ENCODE measurements around the gene EP400.

The EP400 gene

DNA sequence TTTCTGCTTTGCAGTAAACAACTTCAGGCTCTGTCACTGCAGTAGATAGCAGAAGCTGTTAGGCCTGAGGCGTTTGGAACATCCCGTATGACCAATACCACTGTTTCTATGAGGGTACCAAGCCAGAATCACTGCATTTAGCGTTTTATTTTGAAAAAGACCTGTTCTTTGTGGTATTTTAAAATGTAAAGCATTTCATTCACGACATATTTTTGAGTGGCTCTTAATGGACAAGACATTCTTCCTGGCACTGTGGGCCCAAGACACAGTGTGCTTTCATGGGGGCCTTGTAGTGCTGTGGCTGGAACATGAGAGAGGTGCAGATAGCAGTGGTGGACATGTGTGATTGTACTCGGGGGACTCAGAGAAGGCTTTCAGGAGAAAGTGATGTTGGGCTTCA is 107.9 kb downstream of the EP400 start:
- peaks cover 51 to 93% of the 10 kb centered on the region in 2 donors for H3K36me3 ChIP-seq (replicated peaks in 1 of 2; ENCODE audit: control insufficient read depth in 2 of 2, insufficient read depth in 2 of 2, low read length in 2 of 2)

GRCh38 chr12:132061197-132061596 is 111.5 kb downstream of the EP400 start:
- H2AFZ ChIP-seq (ENCODE audit: low read length) = no peak overlapping the region
- H4K91ac ChIP-seq (ENCODE audit: low read depth, low read length, poor library complexity) = no peak overlapping the region
- H2BK120ac ChIP-seq (ENCODE audit: low read depth, low read length) = no peak overlapping the region
- H2BK12ac ChIP-seq (ENCODE audit: low read length) = no peak overlapping the region
- no peak for DNase-seq (ENCODE audit: low spot score)
- H3K4me1 ChIP-seq (ENCODE audit: control insufficient read depth in 2 of 2, insufficient read depth in 1 of 2, low read depth in 1 of 2, low read length in 2 of 2) = peaks cover 7 to 13% of the 10 kb centered on the region in 2 donors
- peaks cover 3% of the 10 kb centered on the region for H3K79me1 ChIP-seq (ENCODE audit: low read depth, low read length)
- H3K14ac ChIP-seq (ENCODE audit: low read length) = peak overlapping the region; percentile 90
- no CpG with 5 or more reads among the region's 7 CpGs for WGBS, 2 donors (ENCODE audit: extremely low coverage in 2 of 2, insufficient read length in 2 of 2, insufficient replicate concordance in 1 of 2)
- H3K9me3 ChIP-seq (replicated peaks in 1 of 2; ENCODE audit: control insufficient read depth in 2 of 2, insufficient read depth in 1 of 2, low read depth in 1 of 2, low read length in 2 of 2) = peaks cover 0 to 2% of the 10 kb centered on the region in 2 donors
- H2BK15ac ChIP-seq (ENCODE audit: low read length) = no peak overlapping the region
- H3K36me3 ChIP-seq (replicated peaks in 1 of 2; ENCODE audit: control insufficient read depth in 2 of 2, insufficient read depth in 2 of 2, low read length in 2 of 2) = peaks cover 53 to 93% of the 10 kb centered on the region in 2 donors
- no peak overlapping the region for H3K27ac ChIP-seq (replicated peaks; ENCODE audit: low read length)
- H3K4me3 ChIP-seq (ENCODE audit: low read length in 2 of 2) = peak overlapping the region in 1 of 2 donors; percentile 28
- no peak overlapping the region for H4K8ac ChIP-seq (ENCODE audit: low read depth, low read length)
- H2BK5ac ChIP-seq (ENCODE audit: low read length) = no peak overlapping the region
- peak overlapping the region; percentile 81 for H3K23ac ChIP-seq (ENCODE audit: low read depth, low read length, poor library complexity)
- no peak overlapping the region for H3K4ac ChIP-seq (ENCODE audit: low read length)
- no peak overlapping the region for H3K18ac ChIP-seq (ENCODE audit: low read length)
- no peak overlapping the region for H2AK5ac ChIP-seq (ENCODE audit: low read depth, low read length)
- peak overlapping the region; percentile 71 for H3K9ac ChIP-seq (ENCODE audit: low read depth, low read length, poor library complexity)
- H3K27me3 ChIP-seq (ENCODE audit: control insufficient read depth in 3 of 3, insufficient read depth in 3 of 3, low read depth in 1 of 3, low read length in 3 of 3) = no peaks in the 10 kb centered on the region
- no peak overlapping the region for H3K4me2 ChIP-seq (ENCODE audit: insufficient read depth, low read length, poor library complexity, severe bottlenecking)

More for the DNA sequence above, 107.9 kb downstream of the EP400 start:
- Histone ChIP-seq H3K4me1 (ENCODE audit: control insufficient read depth in 2 of 2, insufficient read depth in 1 of 2, low read depth in 1 of 2, low read length in 2 of 2) (peaks cover 7 to 13% of the 10 kb centered on the region in 2 donors), H3K9ac (ENCODE audit: low read depth, low read length, poor library complexity) (no peak overlapping the region), H3K18ac (ENCODE audit: low read length) (no peak overlapping the region), H3K27ac (replicated peaks; ENCODE audit: low read length) (no peak overlapping the region), H2AK5ac (ENCODE audit: low read depth, low read length) (no peak overlapping the region), H3K79me1 (ENCODE audit: low read depth, low read length) (peaks cover 3% of the 10 kb centered on the region), H2BK15ac (ENCODE audit: low read length) (no peak overlapping the region), H3K4me2 (ENCODE audit: insufficient read depth, low read length, poor library complexity, severe bottlenecking) (no peak overlapping the region), H4K91ac (ENCODE audit: low read depth, low read length, poor library complexity) (no peak overlapping the region), H3K9me3 (replicated peaks in 1 of 2; ENCODE audit: control insufficient read depth in 2 of 2, insufficient read depth in 1 of 2, low read depth in 1 of 2, low read length in 2 of 2) (peaks cover 0 to 2% of the 10 kb centered on the region in 2 donors), H4K8ac (ENCODE audit: low read depth, low read length) (no peak overlapping the region), H3K4ac (ENCODE audit: low read length) (no peak overlapping the region), H3K27me3 (ENCODE audit: control insufficient read depth in 3 of 3, insufficient read depth in 3 of 3, low read depth in 1 of 3, low read length in 3 of 3) (no peaks in the 10 kb centered on the region), H2BK12ac (ENCODE audit: low read length) (no peak overlapping the region), H3K14ac (ENCODE audit: low read length) (no peak overlapping the region), H2BK5ac (ENCODE audit: low read length) (no peak overlapping the region), H2BK120ac (ENCODE audit: low read depth, low read length) (no peak overlapping the region), H2AFZ (ENCODE audit: low read length) (no peak overlapping the region), H3K4me3 (ENCODE audit: low read length in 2 of 2) (no peak overlapping the region), H3K23ac (ENCODE audit: low read depth, low read length, poor library complexity) (no peak overlapping the region)
- WGBS, 2 donors (ENCODE audit: extremely low coverage in 2 of 2, insufficient read length in 2 of 2, insufficient replicate concordance in 1 of 2) = no CpG with 5 or more reads among the region's 5 CpGs
- DNase-seq (ENCODE audit: low spot score) = no peak

DNA sequence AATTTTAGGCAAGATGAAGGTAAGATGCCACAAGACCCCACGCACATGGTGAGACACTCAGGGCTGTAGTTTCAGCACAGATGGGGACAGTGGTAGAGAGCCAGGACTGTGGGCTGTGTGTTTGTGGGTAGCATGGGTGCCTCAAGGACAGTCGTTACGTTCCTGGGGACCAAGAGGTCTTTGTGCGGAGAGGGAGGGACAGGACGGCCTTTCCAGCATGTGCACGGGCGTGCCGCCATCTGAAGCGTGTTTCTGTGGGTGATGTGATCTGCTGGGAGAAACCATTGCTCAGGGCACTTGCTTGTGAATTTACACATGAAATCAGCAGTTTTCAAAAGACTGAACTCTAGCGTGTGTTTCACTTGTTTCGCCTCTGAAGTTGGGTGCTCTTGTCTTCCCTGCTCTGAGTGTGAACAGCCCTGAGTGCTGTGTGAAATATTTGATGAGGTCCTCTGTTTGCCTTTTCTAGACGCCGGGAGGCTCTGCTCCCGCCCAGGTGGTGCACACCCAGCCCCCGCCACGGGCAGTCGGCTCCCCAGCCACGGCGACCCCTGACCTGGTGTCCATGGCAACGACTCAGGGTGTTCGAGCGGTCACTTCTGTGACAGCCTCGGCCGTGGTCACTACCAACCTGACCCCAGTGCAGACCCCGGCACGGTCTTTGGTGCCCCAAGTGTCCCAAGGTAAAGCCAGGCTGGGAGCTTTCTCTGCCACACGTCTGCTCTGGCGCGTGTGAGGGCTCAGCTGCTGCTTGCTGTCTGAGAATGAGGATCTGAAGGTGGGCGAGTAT is 112.1 kb downstream of the EP400 start:
- Histone ChIP-seq H3K9me3 (replicated peaks in 1 of 2; ENCODE audit: control insufficient read depth in 2 of 2, insufficient read depth in 1 of 2, low read depth in 1 of 2, low read length in 2 of 2) (peaks cover 0 to 2% of the 10 kb centered on the region in 2 donors), H3K27me3 (ENCODE audit: control insufficient read depth in 3 of 3, insufficient read depth in 3 of 3, low read depth in 1 of 3, low read length in 3 of 3) (no peaks in the 10 kb centered on the region), H3K4ac (ENCODE audit: low read length) (peak overlapping the region; percentile 77), H2BK120ac (ENCODE audit: low read depth, low read length) (no peak overlapping the region), H3K9ac (ENCODE audit: low read depth, low read length, poor library complexity) (peak overlapping the region; percentile 71), H4K8ac (ENCODE audit: low read depth, low read length) (no peak overlapping the region), H3K4me3 (ENCODE audit: low read length in 2 of 2) (peak overlapping the region in 1 of 2 donors; percentile 28), H3K4me2 (ENCODE audit: insufficient read depth, low read length, poor library complexity, severe bottlenecking) (no peak overlapping the region), H3K27ac (replicated peaks; ENCODE audit: low read length) (no peak overlapping the region), H2BK5ac (ENCODE audit: low read length) (no peak overlapping the region), H2AK5ac (ENCODE audit: low read depth, low read length) (no peak overlapping the region), H3K36me3 (replicated peaks in 1 of 2; ENCODE audit: control insufficient read depth in 2 of 2, insufficient read depth in 2 of 2, low read length in 2 of 2) (peaks cover 54 to 93% of the 10 kb centered on the region in 2 donors), H2AFZ (ENCODE audit: low read length) (no peak overlapping the region), H3K4me1 (ENCODE audit: control insufficient read depth in 2 of 2, insufficient read depth in 1 of 2, low read depth in 1 of 2, low read length in 2 of 2) (peaks cover 7 to 13% of the 10 kb centered on the region in 2 donors), H3K23ac (ENCODE audit: low read depth, low read length, poor library complexity) (peak overlapping the region; percentile 81), H2BK15ac (ENCODE audit: low read length) (peak overlapping the region; percentile 27), H3K18ac (ENCODE audit: low read length) (peak overlapping the region; percentile 31), H3K14ac (ENCODE audit: low read length) (peak overlapping the region; percentile 90), H2BK12ac (ENCODE audit: low read length) (no peak overlapping the region), H4K91ac (ENCODE audit: low read depth, low read length, poor library complexity) (no peak overlapping the region), H3K79me1 (ENCODE audit: low read depth, low read length) (peaks cover 3% of the 10 kb centered on the region)
- DNase-seq (ENCODE audit: low spot score) = no peak
- no CpG with 5 or more reads among the region's 30 CpGs for WGBS, 2 donors (ENCODE audit: extremely low coverage in 2 of 2, insufficient read length in 2 of 2, insufficient replicate concordance in 1 of 2)

- no peak overlapping the region for H3K4ac ChIP-seq (ENCODE audit: low read length)
- H3K79me1 ChIP-seq (ENCODE audit: low read depth, low read length) = peaks cover 3% of the 10 kb centered on the region
- no peak overlapping the region for H3K23ac ChIP-seq (ENCODE audit: low read depth, low read length, poor library complexity)
- H3K27ac ChIP-seq (replicated peaks; ENCODE audit: low read length) = no peak overlapping the region
- no peak overlapping the region for H3K18ac ChIP-seq (ENCODE audit: low read length)
- no peak overlapping the region for H3K4me3 ChIP-seq (ENCODE audit: low read length in 2 of 2)
- H3K9me3 ChIP-seq (replicated peaks in 1 of 2; ENCODE audit: control insufficient read depth in 2 of 2, insufficient read depth in 1 of 2, low read depth in 1 of 2, low read length in 2 of 2) = peaks cover 0 to 2% of the 10 kb centered on the region in 2 donors
- H2BK15ac ChIP-seq (ENCODE audit: low read length) = no peak overlapping the region
- no peak overlapping the region for H2BK120ac ChIP-seq (ENCODE audit: low read depth, low read length)
- no peak overlapping the region for H4K8ac ChIP-seq (ENCODE audit: low read depth, low read length)
- peaks cover 54 to 93% of the 10 kb centered on the region in 2 donors for H3K36me3 ChIP-seq (replicated peaks in 1 of 2; ENCODE audit: control insufficient read depth in 2 of 2, insufficient read depth in 2 of 2, low read length in 2 of 2)
- H3K4me2 ChIP-seq (ENCODE audit: insufficient read depth, low read length, poor library complexity, severe bottlenecking) = no peak overlapping the region
- no peak overlapping the region for H3K9ac ChIP-seq (ENCODE audit: low read depth, low read length, poor library complexity)
- no peak overlapping the region for H4K91ac ChIP-seq (ENCODE audit: low read depth, low read length, poor library complexity)
- no peak overlapping the region for H2BK5ac ChIP-seq (ENCODE audit: low read length)
- H3K14ac ChIP-seq (ENCODE audit: low read length) = no peak overlapping the region
- no CpG with 5 or more reads among the region's 14 CpGs for WGBS, 2 donors (ENCODE audit: extremely low coverage in 2 of 2, insufficient read length in 2 of 2, insufficient replicate concordance in 1 of 2)
- no peaks in the 10 kb centered on the region for H3K27me3 ChIP-seq (ENCODE audit: control insufficient read depth in 3 of 3, insufficient read depth in 3 of 3, low read depth in 1 of 3, low read length in 3 of 3)
- no peak for DNase-seq (ENCODE audit: low spot score)
- no peak overlapping the region for H2BK12ac ChIP-seq (ENCODE audit: low read length)
- peaks cover 7 to 13% of the 10 kb centered on the region in 2 donors for H3K4me1 ChIP-seq (ENCODE audit: control insufficient read depth in 2 of 2, insufficient read depth in 1 of 2, low read depth in 1 of 2, low read length in 2 of 2)
- H2AFZ ChIP-seq (ENCODE audit: low read length) = no peak overlapping the region
- no peak overlapping the region for H2AK5ac ChIP-seq (ENCODE audit: low read depth, low read length)
Observed at GRCh38 chr12:132062481-132062880, 112.7 kb downstream of the EP400 start.
